Measurements from ENCODE around the gene FBXL16. TPM values are rescaled to one million over a fixed set of nuclear protein-coding genes. Genes with fewer than 3 reads are reported as not detected.

FBXL16 gene
- total and polyA plus RNA-seq, 2 of the 13 experiments (the other 11 are each of a cell fraction or from before 2014, with no cell fraction given): 0.22 to 2.0 TPM

- TF ChIP-seq ARID4A (CRISPR knock-in tag; IDR thresholded peaks at IDR 0.05; ENCODE audit: borderline replicate concordance) (peak; percentile 71), NFE2L1 (CRISPR knock-in tag; IDR thresholded peaks at IDR 0.05; ENCODE audit: borderline replicate concordance) (no peak), ZNF496 (CRISPR knock-in tag; IDR thresholded peaks at IDR 0.05; ENCODE audit: insufficient replicate concordance) (no peak), RFX3 (CRISPR knock-in tag; IDR thresholded peaks at IDR 0.05) (no peak), SOX6 (IDR thresholded peaks at IDR 0.05) (no peak), SOX6 (CRISPR knock-in tag; IDR thresholded peaks at IDR 0.05) (no peak), TFE3 (CRISPR knock-in tag; IDR thresholded peaks at IDR 0.05) (peak; percentile 81)
- TF ChIP-seq, protein P1, sequence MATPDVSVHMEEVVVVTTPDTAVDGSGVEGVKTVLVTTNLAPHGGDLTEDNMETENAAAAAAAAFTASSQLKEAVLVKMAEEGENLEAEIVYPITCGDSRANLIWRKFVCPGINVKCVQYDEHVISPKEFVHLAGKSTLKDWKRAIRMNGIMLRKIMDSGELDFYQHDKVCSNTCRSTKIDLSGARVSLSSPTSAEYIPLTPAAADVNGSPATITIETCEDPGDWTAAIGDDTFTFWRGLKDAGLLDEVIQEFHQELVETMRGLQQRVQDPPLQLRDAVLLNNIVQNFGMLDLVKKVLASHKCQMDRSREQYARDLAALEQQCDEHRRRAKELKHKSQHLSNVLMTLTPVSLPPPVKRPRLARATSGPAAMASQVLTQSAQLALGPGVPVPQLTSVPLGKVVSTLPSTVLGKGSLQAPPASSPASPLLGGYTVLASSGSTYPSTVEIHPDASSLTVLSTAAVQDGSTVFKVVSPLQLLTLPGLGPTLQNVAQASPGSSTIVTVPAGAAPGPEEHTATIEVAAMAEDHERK (CRISPR knock-in tag; IDR thresholded peaks at IDR 0.05; ENCODE audit: low read depth): no peak
- TF ChIP-seq, protein P2, sequence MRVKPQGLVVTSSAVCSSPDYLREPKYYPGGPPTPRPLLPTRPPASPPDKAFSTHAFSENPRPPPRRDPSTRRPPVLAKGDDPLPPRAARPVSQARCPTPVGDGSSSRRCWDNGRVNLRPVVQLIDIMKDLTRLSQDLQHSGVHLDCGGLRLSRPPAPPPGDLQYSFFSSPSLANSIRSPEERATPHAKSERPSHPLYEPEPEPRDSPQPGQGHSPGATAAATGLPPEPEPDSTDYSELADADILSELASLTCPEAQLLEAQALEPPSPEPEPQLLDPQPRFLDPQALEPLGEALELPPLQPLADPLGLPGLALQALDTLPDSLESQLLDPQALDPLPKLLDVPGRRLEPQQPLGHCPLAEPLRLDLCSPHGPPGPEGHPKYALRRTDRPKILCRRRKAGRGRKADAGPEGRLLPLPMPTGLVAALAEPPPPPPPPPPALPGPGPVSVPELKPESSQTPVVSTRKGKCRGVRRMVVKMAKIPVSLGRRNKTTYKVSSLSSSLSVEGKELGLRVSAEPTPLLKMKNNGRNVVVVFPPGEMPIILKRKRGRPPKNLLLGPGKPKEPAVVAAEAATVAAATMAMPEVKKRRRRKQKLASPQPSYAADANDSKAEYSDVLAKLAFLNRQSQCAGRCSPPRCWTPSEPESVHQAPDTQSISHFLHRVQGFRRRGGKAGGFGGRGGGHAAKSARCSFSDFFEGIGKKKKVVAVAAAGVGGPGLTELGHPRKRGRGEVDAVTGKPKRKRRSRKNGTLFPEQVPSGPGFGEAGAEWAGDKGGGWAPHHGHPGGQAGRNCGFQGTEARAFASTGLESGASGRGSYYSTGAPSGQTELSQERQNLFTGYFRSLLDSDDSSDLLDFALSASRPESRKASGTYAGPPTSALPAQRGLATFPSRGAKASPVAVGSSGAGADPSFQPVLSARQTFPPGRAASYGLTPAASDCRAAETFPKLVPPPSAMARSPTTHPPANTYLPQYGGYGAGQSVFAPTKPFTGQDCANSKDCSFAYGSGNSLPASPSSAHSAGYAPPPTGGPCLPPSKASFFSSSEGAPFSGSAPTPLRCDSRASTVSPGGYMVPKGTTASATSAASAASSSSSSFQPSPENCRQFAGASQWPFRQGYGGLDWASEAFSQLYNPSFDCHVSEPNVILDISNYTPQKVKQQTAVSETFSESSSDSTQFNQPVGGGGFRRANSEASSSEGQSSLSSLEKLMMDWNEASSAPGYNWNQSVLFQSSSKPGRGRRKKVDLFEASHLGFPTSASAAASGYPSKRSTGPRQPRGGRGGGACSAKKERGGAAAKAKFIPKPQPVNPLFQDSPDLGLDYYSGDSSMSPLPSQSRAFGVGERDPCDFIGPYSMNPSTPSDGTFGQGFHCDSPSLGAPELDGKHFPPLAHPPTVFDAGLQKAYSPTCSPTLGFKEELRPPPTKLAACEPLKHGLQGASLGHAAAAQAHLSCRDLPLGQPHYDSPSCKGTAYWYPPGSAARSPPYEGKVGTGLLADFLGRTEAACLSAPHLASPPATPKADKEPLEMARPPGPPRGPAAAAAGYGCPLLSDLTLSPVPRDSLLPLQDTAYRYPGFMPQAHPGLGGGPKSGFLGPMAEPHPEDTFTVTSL (CRISPR knock-in tag; IDR thresholded peaks at IDR 0.05; ENCODE audit: borderline replicate concordance): no peak
- TF ChIP-seq, protein P3, sequence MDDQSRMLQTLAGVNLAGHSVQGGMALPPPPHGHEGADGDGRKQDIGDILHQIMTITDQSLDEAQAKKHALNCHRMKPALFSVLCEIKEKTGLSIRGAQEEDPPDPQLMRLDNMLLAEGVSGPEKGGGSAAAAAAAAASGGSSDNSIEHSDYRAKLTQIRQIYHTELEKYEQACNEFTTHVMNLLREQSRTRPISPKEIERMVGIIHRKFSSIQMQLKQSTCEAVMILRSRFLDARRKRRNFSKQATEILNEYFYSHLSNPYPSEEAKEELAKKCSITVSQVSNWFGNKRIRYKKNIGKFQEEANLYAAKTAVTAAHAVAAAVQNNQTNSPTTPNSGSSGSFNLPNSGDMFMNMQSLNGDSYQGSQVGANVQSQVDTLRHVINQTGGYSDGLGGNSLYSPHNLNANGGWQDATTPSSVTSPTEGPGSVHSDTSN (CRISPR knock-in tag; IDR thresholded peaks at IDR 0.05; ENCODE audit: borderline replicate concordance): no peak
Measured at GRCh38 chr16:678858-679813, 26.5 kb downstream of the FBXL16 start (continued).
